BE2C (cell line): Measurements from ENCODE around the gene LIN7B.

Experiments
- DNase-seq: peaks from one replicate; pipeline ENCODE4 v3.0.0-alpha.2; 2020
- H3K27me3 ChIP-seq: fragments of 250-450 bp; sonication (Bioruptor Pico); 2 replicates; pipeline ENCODE4 v1.5.1; 2020; ENCODE audit warnings: mild to moderate bottlenecking
- H3K36me3 ChIP-seq: fragments of 250-450 bp; sonication (Bioruptor Pico); 2 replicates; pipeline ENCODE4 v1.5.1; 2020; ENCODE audit warnings: mild to moderate bottlenecking
- H3K4me1 ChIP-seq: fragments of 250-450 bp; sonication (Bioruptor Pico); 2 replicates; pipeline ENCODE4 v1.5.1; 2020
- H3K4me3 ChIP-seq: 2 replicates; pipeline ENCODE4 v1.5.1; 2011; ENCODE audit warnings: low read depth, low read length
- H3K9me3 ChIP-seq: fragments of 250-450 bp; sonication (Bioruptor Pico); 2 replicates; pipeline ENCODE4 v1.5.1; 2020
- CTCF ChIP-seq: IDR thresholded peaks from 2 replicates; pipeline ENCODE4 v1.5.1; 2012; ENCODE audit warnings: mild to moderate bottlenecking, low read depth, low read length

Gene LIN7B

DNA sequence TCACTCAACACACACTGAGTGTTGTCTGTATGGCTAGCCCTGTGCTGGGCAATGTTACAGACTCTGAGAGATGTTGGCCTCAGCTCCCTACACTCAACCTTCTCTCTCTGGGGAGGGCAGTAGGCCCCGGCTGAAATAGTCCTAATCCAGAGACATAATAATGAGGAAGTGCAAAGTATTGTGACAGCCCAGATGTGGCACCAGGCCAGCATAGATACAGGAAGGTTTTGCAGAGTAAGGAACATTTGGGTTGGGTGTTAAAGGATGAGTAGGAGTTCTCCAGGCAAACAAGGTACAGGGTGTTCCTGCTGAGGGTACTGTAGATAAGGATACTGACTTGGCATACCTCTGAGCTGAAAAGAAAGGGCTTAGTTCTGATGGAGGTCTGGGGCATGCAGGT lies 2.4 kb downstream of the LIN7B start:
- no peaks in the 10 kb centered on the region for H3K36me3 ChIP-seq
- no peak overlapping the region for H3K4me3 ChIP-seq
- no peaks in the 10 kb centered on the region for H3K9me3 ChIP-seq
- no peaks in the 10 kb centered on the region for H3K27me3 ChIP-seq
- H3K4me1 ChIP-seq: peaks cover 4% of the 10 kb centered on the region; the same call in 1 of the 2 replicates
- DNase-seq: no peak
- TF ChIP-seq CTCF: no peak

DNA sequence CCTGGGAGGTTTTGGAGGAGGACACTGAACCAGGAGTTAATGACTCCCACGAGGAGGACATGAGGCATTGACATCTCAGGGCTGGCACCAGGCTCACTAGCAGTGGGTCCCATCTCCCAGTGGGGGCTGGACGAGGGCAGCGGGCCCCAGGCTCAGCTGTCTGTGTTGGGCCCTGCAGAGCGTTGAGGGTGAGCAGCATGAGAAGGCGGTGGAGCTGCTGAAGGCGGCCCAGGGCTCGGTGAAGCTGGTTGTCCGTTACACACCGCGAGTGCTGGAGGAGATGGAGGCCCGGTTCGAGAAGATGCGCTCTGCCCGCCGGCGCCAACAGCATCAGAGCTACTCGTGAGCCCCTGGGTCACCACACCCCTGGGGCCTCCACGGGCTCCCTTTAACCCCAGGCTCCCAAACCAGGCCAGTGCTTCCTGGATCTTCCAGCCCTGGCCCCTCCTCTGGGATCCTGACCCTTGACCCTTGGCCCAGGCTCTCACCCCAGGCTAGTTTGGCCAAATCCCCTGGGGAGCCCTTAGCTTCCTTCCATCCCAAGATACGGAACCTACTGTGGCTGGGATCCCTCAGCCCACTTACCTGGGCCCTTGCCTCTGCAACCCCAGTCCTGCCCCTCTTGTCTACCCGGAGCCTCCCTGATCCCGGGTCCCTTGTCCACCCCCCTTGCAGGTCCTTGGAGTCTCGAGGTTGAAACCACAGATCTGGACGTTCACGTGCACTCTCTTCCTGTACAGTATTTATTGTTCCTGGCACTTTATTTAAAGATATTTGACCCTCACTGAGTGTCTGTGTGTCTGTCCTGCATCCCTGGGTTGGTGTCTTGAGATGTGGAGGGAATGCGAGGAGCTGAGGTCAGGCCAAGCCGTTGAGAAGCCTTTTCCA lies 3.8 kb downstream of the LIN7B start:
- DNase-seq: no peak
- Histone ChIP-seq H3K36me3 (no peaks in the 10 kb centered on the region), H3K4me1 (peaks cover 4% of the 10 kb centered on the region; the same call in 1 of the 2 replicates), H3K9me3 (no peaks in the 10 kb centered on the region), H3K4me3 (peak overlapping the region; percentile 81), H3K27me3 (no peaks in the 10 kb centered on the region)
- no peak for TF ChIP-seq CTCF

DNA sequence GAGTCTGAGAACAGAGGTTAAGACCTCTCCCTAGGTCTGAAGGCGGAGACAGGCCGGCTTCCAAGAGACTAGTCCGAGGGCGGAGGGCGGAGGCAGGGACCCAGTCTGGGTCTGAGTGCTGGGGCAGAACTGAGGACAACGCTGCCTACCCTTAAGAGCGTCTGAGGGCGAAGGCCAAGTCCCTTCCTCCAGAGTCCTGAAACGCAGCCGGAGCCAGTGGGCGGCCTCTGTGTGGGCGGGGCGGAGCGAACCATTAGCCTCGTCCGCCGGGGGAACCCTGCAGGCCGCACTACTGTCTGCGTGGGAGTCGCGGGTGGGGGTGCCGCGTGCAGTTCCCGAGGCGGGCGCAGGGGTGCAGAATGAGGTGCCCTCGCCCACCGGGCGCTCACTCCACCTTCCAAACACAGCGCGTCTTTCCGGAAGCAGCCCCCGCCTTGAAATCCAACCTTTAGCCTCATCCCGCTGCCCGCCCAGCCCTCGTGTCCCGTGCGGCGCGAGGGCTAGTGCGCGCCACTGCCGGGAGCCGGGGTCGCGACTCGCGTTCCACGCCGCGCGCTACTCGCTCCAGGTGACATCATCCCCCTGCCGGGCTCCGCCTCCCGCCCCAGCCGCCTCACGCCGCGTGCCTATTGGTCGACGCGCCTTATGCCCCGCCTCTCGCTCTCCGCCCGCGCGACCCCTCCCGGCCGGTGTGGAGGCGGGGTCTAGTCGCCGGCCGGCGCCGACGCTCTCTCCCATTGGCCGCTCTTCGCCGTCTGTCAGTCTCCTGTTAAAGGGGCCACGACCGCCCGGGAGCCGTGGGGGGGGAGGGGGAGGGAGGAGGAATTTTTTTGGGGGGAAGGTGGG lies 4.6 kb downstream of the LIN7B start, which contains the start of gene C19orf73:
TSS of gene C19orf73 (minus strand) at position 579 of the 846 bp plus-strand sequence. CDS start at position 458, 121 bp downstream.
- H3K4me3 ChIP-seq: peak within 1 kb of the TSS; percentile 81
- H3K4me1 ChIP-seq: peaks cover 2% of the 10 kb centered on the region; the same call in 1 of the 2 replicates
- TF ChIP-seq CTCF: no peak; the same call in 1 of the 2 replicates
- H3K9me3 ChIP-seq: no peaks in the 10 kb centered on the region
- no peaks in the 10 kb centered on the region for H3K36me3 ChIP-seq
- H3K27me3 ChIP-seq: no peaks in the 10 kb centered on the region
- peak; percentile 96 for DNase-seq

GRCh38 chr19:49119411-49120324 lies 5.5 kb downstream of the LIN7B start, which contains the start of gene PPFIA3:
Gene PPFIA3, plus strand, starts transcription at chr19:49119544. Its CDS starts 8,330 bp downstream, at chr19:49127874.
- peak; percentile 50 for DNase-seq
- Histone ChIP-seq H3K36me3 (no peaks in the 10 kb centered on the region), H3K4me3 (peak within 1 kb of the TSS; percentile 81), H3K9me3 (no peaks in the 10 kb centered on the region), H3K4me1 (no peaks in the 10 kb centered on the region), H3K27me3 (no peaks in the 10 kb centered on the region)
- no peak for TF ChIP-seq CTCF

GRCh38 chr19:49120325-49120683 lies 6.1 kb downstream of the LIN7B start:
- Histone ChIP-seq H3K4me1 (no peaks in the 10 kb centered on the region), H3K9me3 (no peaks in the 10 kb centered on the region), H3K4me3 (peak overlapping the region; percentile 81)

More at GRCh38 chr19:49120325-49120683, 6.1 kb downstream of the LIN7B start:
- H3K36me3 ChIP-seq: no peaks in the 10 kb centered on the region
- no peak for TF ChIP-seq CTCF
- no peaks in the 10 kb centered on the region for H3K27me3 ChIP-seq
- no peak for DNase-seq
